Prostate gland (tissue), 2 donors: Measurements from ENCODE around the gene C1orf52. TPM values are rescaled to one million over a fixed set of nuclear protein-coding genes. Genes with fewer than 3 reads are reported as not detected.

ENCODE experiments used
- DNase-seq: peaks from one replicate; pipeline ENCODE4 v3.0.0-alpha.2; 2019; ENCODE audit warnings: low spot score
- H3K27ac ChIP-seq, 2 donors: fragments of 200-600 bp; sonication (generic); 2 replicates each; pipeline ENCODE4 v1.5.1; 2017 to 2019
- H3K27me3 ChIP-seq: fragments of 200-600 bp; sonication (generic); replicated peaks from 2 replicates; pipeline ENCODE4 v1.5.1; 2019; ENCODE audit not compliant: insufficient read depth
- H3K36me3 ChIP-seq, 2 donors: fragments of 200-600 bp; sonication (generic); 1 replicate in 1 of 2; 2 replicates in 1 of 2; pipeline versions ENCODE4 v1.5.1 to v1.8.1; 2017 to 2019
- H3K4me1 ChIP-seq: fragments of 200-600 bp; sonication (generic); replicated peaks from 2 replicates; pipeline ENCODE4 v1.5.1; 2019
- H3K4me3 ChIP-seq, 2 donors: fragments of 200-600 bp; sonication (generic); 2 replicates each; pipeline ENCODE4 v1.5.1; 2017 to 2019
- H3K9me3 ChIP-seq: fragments of 200-600 bp; sonication (generic); 2 replicates; pipeline ENCODE4 v1.5.1; 2017
- CTCF ChIP-seq, 4 experiments: fragments of 200-600 bp in 2 of 4; fragments of 450-650 bp in 2 of 4; sonication (generic) in 2 of 4; IDR thresholded peaks; 1 replicate in 3 of 4; 2 replicates in 1 of 4; pipeline ENCODE4 v1.5.1; 2016 to 2019; ENCODE audit warnings: antibody characterized with exemption in 4 of 4, mild to moderate bottlenecking in 2 of 4, moderate library complexity in 2 of 4
- POLR2A ChIP-seq: fragments of 450-650 bp; IDR thresholded peaks from one replicate; pipeline ENCODE4 v1.6.1; 2016; ENCODE audit warnings: antibody characterized with exemption, mild to moderate bottlenecking
- POLR2AphosphoS5 ChIP-seq: sonication (generic); formaldehyde crosslinking; IDR thresholded peaks from one replicate; pipeline ENCODE4 v1.6.1; 2017; ENCODE audit warnings: antibody characterized with exemption
- WGBS: methylation state at CpG from one replicate; pipeline ENCODE4 v1.1.5; 2018; 5-methylcytosine and 5-hydroxymethylcytosine counted together
- intact Hi-C: fragments of 100-400 bp; cut with DNase I; formaldehyde crosslinking; loops from one replicate; pipeline ENCODE4 v1.14.2; 2022
- total RNA-seq, 2 donors: library from RNA; depleted of rRNA; stranded (reverse); fragments of >200 nt; gene quantifications; one replicate each; pipeline ENCODE4 v1.1.0, GENCODE V29; 2016

Gene C1orf52
- total RNA-seq, 2 donors from 2014 or later: 12.7 to 30.5 TPM

DNA sequence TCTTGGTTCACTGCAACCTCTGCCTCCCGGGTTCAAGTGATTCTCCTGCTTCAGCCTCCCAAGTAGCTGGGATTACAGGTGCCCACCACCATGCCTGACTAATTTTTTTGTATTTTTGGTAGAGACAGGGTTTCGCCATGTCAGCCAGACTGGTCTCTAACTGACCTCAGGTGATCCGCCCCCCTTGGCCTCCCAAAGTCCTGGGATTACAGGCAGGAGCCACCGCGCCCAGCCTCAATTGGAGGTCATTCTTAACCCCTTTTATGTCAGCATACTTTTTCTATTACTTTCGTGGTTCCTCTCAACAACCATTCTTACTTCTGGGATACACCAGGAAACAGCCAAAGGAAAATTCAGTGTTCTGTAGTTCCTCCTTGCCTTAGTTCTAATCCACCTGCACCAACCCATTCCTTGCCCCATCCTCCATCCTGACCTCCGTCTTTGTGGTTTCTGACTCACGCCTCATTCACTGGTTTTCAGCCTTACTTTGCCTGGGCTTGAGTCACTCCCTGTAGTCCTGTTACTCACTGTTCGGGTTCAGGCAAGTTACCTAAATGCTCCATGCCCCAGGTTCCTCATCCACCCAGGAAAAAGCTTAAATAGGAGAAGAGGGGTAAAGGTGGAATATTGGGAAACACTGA, 29.9 kb upstream of the C1orf52 start:
- 84% methylated on average over 9 of the region's 9 CpGs for WGBS
- Histone ChIP-seq H3K9me3 (no peaks in the 10 kb centered on the region), H3K27ac (no peak overlapping the region), H3K27me3 (no peaks in the 10 kb centered on the region), H3K36me3 (no peaks in the 10 kb centered on the region), H3K4me1 (no peaks in the 10 kb centered on the region), H3K4me3 (no peak overlapping the region)
- no peak for TF ChIP-seq CTCF (IDR thresholded peaks at IDR 0.05)
- TF ChIP-seq POLR2AphosphoS5: no peak
- TF ChIP-seq POLR2A: no peak
- intact Hi-C loops: no loop called here
- DNase-seq: no peak

DNA sequence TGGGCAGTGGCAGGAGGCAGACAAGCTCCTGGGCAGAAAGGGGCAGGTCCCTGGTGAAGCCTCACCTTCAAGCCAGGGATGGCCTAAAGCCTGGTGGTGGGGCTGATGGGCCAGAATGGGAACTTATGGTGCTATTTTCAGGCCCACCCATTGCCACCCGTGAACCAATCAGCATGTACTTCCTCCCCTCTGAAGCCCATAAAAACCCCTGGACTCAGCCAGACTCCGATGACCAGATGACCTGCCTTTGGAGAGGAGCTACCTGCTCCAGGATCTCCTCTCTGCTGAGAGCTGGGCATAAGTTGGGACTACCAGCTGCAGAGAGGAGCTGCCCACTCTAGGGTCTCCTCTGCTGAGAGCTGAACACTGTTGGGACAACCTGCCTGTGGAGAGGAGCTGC, 24.7 kb upstream of the C1orf52 start:
- Histone ChIP-seq H3K36me3 (no peaks in the 10 kb centered on the region), H3K27me3 (no peaks in the 10 kb centered on the region), H3K27ac (no peak overlapping the region), H3K4me1 (no peaks in the 10 kb centered on the region), H3K4me3 (no peak overlapping the region), H3K9me3 (no peaks in the 10 kb centered on the region)
- 92% methylated on average over 2 of the region's 2 CpGs for WGBS
- TF ChIP-seq CTCF (IDR thresholded peaks at IDR 0.05): no peak
- intact Hi-C loops: no loop called here
- DNase-seq: no peak

DNA sequence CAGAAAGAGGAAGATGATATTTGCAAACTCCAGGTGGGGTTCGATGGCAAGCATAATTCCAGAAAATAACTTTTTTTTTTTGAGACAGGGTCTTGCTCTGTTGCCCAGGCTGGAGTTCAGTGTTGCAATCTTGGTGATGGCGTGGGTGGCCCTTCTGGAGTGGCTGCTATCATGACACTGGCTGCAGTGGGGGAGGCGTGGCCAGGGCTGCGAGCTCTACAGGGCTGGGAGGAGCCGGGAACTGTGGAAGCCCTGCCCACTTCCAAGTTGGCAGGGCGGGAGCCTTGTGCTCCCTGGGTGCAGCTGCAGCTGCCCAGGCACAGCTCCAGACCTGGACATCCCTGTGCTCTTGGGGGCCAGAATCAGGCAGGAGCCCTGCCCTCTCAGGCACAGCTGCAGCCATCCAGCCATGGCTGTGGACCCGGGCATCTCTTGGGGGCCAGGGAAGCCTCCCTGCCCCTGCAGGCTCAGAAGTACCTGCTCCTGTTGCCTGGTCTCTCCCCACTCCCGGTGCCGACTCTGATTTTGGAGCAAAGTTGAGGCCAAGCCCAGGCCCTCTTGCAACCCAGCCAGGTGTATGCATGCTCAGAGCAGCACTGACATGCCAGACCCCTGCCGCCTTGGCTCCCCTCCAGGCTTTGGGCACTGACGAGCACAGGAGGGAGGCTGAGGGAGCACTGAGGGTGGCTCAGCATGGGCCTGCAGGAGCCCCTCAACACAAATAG, 24.2 kb upstream of the C1orf52 start:
- Histone ChIP-seq H3K36me3 (no peaks in the 10 kb centered on the region), H3K9me3 (no peaks in the 10 kb centered on the region), H3K4me1 (no peaks in the 10 kb centered on the region), H3K27me3 (no peaks in the 10 kb centered on the region), H3K4me3 (no peak overlapping the region), H3K27ac (no peak overlapping the region)
- intact Hi-C loops: no loop called here
- WGBS: 72% methylated on average over 11 of the region's 11 CpGs
- DNase-seq: no peak
- TF ChIP-seq POLR2A (no peak), POLR2AphosphoS5 (no peak), CTCF (IDR thresholded peaks at IDR 0.05) (no peak)

DNA sequence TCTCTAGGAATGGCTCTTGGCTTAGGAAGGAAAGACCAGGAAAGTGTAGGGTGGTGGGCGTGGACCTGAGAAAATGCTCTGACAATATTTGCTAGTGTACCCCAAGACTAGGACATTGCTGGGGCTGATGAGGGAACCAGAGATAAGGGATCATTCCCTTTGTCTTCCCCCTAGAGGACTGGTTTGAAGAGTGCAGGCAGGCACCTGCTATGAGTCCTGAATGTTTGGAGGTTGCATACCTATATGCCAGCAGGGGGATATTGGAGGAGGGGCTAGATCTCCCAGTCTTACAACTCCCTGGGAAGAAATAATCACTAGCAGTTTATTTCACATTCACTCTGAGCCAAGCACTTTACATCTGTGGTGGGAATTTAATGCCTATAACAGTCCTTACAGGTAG, 23.0 kb upstream of the C1orf52 start:
- 79% methylated on average over 1 of the region's 1 CpG for WGBS
- H3K4me3 ChIP-seq: no peak overlapping the region
- no peak overlapping the region for H3K27ac ChIP-seq
- no peaks in the 10 kb centered on the region for H3K36me3 ChIP-seq
- H3K9me3 ChIP-seq: no peaks in the 10 kb centered on the region
- H3K4me1 ChIP-seq: no peaks in the 10 kb centered on the region
- TF ChIP-seq POLR2AphosphoS5: no peak
- no peak for TF ChIP-seq CTCF (IDR thresholded peaks at IDR 0.05)
- TF ChIP-seq POLR2A: no peak
- intact Hi-C loops: no loop called here
- DNase-seq: no peak
- no peaks in the 10 kb centered on the region for H3K27me3 ChIP-seq

GRCh38 chr1:85280636-85281035, 21.2 kb upstream of the C1orf52 start:
- Histone ChIP-seq H3K27me3 (no peaks in the 10 kb centered on the region), H3K27ac (no peak overlapping the region), H3K4me3 (no peak overlapping the region), H3K36me3 (no peaks in the 10 kb centered on the region), H3K4me1 (no peaks in the 10 kb centered on the region), H3K9me3 (no peaks in the 10 kb centered on the region)
- TF ChIP-seq POLR2AphosphoS5 (no peak), CTCF (IDR thresholded peaks at IDR 0.05) (no peak)
- WGBS: 65% methylated on average over 4 of the region's 4 CpGs
- DNase-seq: no peak
- intact Hi-C loops: no loop called here
